Inflammatory macrophage treated with lipopolysaccharide for 1 hour (primary cell): ENCODE measurements around the gene HMGB3.
"Not testable (repeated sequence)": the region's sequence is repeated elsewhere in the genome, so short reads cannot be mapped to it uniquely, and the experiment has no call there.

Source experiments
- DNase-seq, 2 donors: peaks; one replicate each; pipeline ENCODE4 v3.0.0-alpha.2; 2020 to 2022

Gene HMGB3

DNA sequence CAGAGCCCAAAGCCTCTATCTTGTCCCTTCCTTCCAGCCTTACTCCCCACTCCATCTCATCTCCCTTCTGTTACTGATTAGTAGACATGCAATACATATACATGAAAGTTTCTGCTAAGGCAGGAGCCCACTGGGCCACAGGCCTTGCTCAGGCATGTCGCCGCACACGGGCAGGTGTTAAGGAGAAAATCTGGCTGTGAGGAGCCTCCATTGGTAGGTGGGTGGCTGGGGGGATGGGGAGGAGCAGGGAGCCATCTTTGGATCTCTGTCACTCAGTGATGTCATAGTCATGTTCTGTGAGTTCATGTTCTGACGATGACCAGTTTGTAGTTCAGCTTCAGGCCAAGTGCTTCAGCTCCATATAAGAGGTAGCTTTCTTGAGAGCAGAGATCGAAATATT lies 2.9 kb upstream of the HMGB3 start:
- DNase-seq: no peak

DNA sequence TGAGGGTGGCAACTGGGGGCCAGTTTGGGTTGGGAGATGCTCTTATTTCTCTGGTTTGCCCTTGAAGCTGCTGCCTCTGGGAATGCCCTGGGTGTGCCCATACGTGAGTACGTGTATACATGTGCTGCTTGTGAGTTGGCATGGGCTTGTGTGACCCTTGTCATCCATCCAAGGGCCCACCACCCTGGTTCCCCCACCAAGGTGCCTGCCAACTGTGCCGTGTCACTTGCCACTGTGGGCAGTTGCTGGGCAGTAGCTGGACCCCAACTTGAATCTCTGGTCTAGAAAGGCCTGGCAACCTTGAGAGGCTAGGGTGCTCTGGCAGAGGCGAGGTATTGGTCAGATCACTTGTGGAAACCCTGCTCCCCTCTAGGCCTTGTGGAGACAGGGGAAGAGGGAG lies 2.4 kb upstream of the HMGB3 start:
- no peak for DNase-seq

DNA sequence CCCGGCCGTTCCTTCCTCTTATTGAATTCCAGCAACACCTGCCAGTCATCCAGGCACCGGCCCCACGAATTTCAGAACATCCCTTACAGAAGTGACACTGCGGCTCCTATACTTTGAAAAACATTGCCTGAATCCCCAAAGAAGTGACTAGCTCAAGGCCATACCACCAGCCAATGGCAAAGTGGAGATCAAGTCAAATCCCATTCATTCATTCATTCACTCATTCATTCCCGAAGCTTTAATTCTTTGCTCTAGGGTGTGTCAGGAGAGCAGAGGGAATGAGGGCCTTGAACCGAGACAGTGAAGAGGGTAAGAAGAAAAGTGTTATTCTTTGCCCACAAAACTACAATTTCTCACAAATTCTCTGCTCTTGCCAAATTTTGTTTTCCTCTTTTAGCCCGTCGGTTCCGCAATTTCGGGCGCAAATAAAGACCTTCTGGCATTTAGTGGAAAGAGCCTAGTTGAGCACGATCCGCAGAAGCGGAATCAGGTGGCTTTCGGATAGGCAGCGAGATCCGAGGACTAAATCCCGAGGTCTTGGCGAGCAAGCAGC lies 824 bp upstream of the HMGB3 start:
- peak; percentile 48 to 51 for DNase-seq

DNA sequence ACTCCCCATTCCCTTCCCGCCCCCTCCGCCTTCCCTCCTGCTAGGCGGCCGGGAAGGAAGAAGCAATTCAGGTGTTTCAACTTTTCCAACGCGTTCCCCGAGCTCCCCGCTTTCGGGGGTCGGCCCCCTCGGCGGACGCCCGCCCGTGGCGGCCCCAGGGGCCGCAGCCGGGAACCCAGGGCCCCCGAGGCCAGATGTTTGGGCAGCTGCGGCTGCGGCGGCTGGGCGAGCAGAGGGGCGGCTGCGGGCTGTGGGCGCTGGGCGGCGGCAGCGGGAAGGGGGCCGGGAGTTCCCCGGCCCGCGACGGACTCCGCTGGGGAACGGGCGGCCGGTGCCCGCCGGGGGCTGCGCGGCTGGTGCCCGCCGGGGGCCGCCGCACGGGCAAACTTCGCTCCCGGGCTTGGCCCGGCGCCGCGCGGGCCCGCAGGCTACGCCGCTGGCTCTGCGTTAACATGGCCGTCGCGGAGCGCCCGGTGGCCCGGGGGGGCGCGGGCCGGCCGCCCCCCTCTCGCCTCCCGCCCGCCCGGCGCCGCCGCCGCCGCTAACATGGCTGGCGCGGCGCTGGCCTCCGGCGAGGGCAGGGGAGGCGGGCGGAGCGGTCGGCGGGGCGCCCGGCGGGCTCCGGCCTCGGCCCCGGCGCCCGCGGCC lies 510 bp downstream of the HMGB3 start:
- no peak for DNase-seq

GRCh38 chrX:150984169-150984824 lies 1.2 kb downstream of the HMGB3 start:
- DNase-seq: no peak

DNA sequence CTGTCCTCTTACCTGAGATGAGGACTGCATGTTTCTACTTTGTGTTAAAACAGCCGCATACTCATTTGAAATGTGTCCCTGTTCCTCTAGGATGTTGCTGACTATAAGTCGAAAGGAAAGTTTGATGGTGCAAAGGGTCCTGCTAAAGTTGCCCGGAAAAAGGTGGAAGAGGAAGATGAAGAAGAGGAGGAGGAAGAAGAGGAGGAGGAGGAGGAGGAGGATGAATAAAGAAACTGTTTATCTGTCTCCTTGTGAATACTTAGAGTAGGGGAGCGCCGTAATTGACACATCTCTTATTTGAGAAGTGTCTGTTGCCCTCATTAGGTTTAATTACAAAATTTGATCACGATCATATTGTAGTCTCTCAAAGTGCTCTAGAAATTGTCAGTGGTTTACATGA lies 4.6 kb downstream of the HMGB3 start:
- DNase-seq: not testable (repeated sequence)

GRCh38 chrX:150989420-150989819 lies 6.3 kb downstream of the HMGB3 start:
- no peak for DNase-seq

DNA sequence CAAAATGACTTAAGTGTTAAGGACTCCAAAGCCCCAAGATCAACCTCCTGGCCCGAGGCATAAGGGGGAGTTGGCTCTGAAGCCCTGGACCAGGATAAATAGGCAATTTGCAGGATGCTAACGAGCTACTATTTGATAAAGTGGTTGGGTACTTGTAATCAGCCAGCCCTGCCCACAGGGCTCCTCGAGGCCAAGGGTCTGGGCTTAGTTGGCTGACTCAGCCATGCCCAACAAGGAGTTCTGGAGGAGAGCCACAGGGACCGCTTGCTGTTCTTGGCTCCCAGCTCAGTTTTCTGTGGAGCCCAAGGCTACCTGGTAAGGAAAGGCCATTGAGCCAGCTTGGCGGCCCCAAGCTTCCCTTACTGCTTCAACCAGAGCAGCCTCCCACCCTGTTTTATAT lies 7.8 kb downstream of the HMGB3 start:
- DNase-seq: no peak

DNA sequence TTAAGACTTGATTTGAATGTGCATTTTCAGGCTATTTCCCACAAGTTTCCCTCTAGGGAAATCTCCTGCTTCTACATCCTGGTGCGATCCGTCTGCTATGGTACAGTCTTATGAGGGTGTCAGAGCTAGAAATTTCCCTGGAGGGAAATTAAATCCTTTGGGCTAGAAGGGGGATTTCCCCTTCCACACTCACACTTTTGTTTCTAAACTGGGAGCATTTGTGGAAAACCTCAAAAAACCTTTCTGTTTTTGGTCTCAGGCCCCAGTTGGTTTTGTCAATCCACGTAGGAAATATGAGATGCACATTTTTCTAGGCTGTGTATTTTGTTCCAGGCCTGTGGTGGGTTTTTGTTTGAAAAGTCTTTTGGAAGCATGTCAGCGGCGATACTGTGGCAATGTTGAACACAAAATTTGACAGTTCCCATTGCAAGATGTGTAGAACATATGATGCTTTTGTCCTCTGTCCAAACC lies 17.8 kb downstream of the HMGB3 start:
- no peak for DNase-seq

DNA sequence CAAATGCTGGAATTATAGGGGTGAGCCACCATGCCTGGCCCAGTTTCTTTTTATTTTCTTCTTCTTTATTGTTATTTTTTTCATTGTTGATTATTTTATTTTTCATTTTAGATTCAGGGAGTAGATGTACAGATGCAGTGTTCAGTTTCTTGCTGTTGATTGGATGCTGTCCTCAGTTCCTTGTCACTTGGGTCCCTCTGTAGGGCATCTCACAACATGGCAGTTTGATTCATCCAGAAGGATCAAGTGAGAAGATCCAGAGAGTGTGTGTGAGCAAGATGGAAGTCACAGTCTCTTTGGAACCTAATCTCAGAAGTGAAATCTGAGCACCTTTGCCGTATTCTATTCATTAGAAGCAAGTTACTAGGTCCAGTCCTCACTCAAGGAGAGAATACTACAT lies 20.9 kb downstream of the HMGB3 start:
- no peak for DNase-seq

- DNase-seq: no peak
Observed at GRCh38 chrX:151006410-151007109, 23.4 kb downstream of the HMGB3 start.

- no peak for DNase-seq
Observed at GRCh38 chrX:151009582-151009981, 26.4 kb downstream of the HMGB3 start.

DNA sequence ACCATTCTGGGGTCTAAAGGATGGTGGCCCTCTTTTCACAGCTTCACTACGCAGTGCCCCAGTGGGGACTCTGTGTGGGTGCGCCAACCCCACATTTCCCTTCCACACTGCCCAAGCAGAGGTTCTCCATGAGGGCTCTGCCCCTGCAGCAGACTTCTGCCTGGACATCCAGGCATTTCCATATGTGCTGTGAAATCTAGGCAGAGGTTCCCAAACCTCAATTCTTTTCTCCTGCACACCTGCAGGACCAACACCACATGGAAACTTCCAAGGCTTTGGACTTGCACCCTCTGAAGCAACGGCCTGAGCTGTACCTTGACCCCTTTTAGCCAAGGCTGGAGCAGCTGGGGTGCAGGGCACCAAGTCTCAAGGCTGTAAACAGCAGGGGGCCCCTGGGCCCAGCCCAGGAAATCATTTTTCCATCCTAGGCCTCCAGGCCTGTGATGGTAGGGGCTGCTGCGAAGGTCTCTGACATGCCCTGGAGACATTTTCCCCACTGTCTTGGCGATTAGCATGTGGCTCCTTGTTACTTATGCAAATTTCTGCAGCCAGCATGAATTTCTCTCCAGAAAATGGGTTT lies 30.1 kb downstream of the HMGB3 start:
- no peak for DNase-seq

GRCh38 chrX:151015684-151016083 lies 32.5 kb downstream of the HMGB3 start:
- DNase-seq: no peak

GRCh38 chrX:151019856-151020255 lies 36.7 kb downstream of the HMGB3 start:
- DNase-seq: no peak

DNA sequence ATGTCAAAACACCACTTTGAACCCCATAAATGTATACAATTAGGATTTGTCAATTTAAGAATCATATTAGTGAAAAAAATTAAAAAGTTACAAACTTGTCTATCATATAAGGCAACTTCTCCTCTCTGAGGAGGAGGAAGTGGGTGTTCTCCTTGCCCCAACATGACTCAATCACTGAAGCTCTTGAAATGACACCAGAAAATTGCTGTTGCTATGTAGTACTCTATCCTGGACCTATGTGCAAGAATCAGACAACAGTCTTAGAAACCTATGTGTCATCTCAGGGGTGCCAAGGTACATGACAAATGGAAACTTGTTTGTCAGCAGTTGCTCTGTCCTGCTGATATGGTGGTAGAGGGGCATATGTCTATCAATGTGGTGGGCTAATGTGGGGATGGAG lies 47.7 kb downstream of the HMGB3 start:
- DNase-seq: peak; percentile 54 to 73

- DNase-seq: peak; percentile 20 to 55
Observed at GRCh38 chrX:151031391-151031975, 48.3 kb downstream of the HMGB3 start.

DNA sequence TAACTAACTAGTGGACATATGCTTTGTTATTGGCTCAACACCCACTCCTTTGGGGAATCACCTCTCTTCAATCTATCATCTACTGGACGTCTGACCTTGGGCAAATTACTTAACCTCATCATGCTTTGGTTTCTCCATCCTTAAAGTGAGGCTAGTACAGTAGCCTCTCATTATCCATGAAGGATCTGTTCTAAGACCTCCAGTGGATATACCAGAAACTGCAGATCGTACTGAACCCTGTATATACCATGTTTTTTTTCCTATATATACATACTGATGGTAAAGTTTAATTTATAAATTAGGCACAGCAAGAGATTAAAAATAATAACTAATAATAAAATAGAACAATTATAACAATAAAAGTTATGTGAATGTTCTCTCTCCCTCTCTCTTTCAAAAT lies 56.2 kb downstream of the HMGB3 start:
- no peak for DNase-seq
